K562 (cell line): ENCODE measurements around the gene LRRC4C. TPM values are rescaled to one million over a fixed set of nuclear protein-coding genes. Genes with fewer than 3 reads are reported as not detected.

Experiments used
- ATAC-seq: fragments of 200-7000 bp; cut with Tn5 transposase; 3 replicates; pipeline ENCODE4 v1.9.1; 2020; ENCODE audit warnings: moderate library complexity
- BruUV-seq: library from RNA; stranded (reverse); fragments of 400-500 nt; replicated peaks from 2 replicates; lab custom pipeline; 2021; lab: Mats Ljungman, UMichigan
- CTCF ChIA-PET: fragments of 300-600 bp; formaldehyde crosslinking; extraction: SDS; loops from one replicate; lab custom pipeline; 2021; ENCODE audit warnings: low intra/inter-chr PET ratio; lab: Yijun Ruan, JAX
- POLR2A ChIA-PET: fragments of 300-600, 350-650 bp; sonication (Branson Sonifier 250); formaldehyde crosslinking; extraction: SDS; loops from one replicate; lab custom pipeline; 2021; ENCODE audit warnings: antibody characterized with exemption, inconsistent platforms; lab: Yijun Ruan, JAX
- DNase-seq, 4 experiments: peaks; one replicate each; pipeline versions ENCODE4 v3.0.0 to v3.0.0-alpha.2; 2011 to 2018; ENCODE audit warnings: low spot score in 3 of 4, mixed read lengths in 3 of 4; ENCODE audit errors: extremely low read depth in 1 of 4
- FAIRE-seq: peaks from 2 replicates; lab custom pipeline; 2011; peaks lifted over from hg19 to GRCh38; lab: Jason Lieb, UNC
- H2AFZ ChIP-seq: 2 replicates; pipeline ENCODE4 v1.6.0; 2011; ENCODE audit warnings: low read depth, low read length, control low read depth, inconsistent platforms
- H3K27ac ChIP-seq: fragments of 200-600 bp; 3 replicates; pipeline ENCODE4 v1.8.0; 2011; ENCODE audit warnings: low read depth, mild to moderate bottlenecking, control low read depth, inconsistent platforms, low read length, moderate library complexity, mixed read lengths; ENCODE audit errors: extremely low read depth
- H3K27me3 ChIP-seq, 2 experiments: fragments of 300-600 bp in 1 of 2; 2 replicates in 1 of 2; 3 replicates in 1 of 2; pipeline versions ENCODE4 v1.6.0 to v1.8.0; 2011; ENCODE audit warnings: inconsistent platforms in 2 of 2, low read length in 2 of 2, mild to moderate bottlenecking in 1 of 2, mixed read lengths in 1 of 2, moderate library complexity in 1 of 2; ENCODE audit not compliant: control insufficient read depth in 2 of 2, insufficient read depth in 2 of 2
- H3K36me3 ChIP-seq: fragments of 300-600 bp; 3 replicates; pipeline ENCODE4 v1.8.0; 2011; ENCODE audit warnings: mild to moderate bottlenecking, low read length, inconsistent platforms; ENCODE audit not compliant: control insufficient read depth, insufficient read depth
- H3K4me1 ChIP-seq, 2 experiments: fragments of 200-600 bp in 1 of 2; replicated peaks in 1 of 2; 2 replicates in 1 of 2; 3 replicates in 1 of 2; pipeline versions ENCODE4 v1.5.1 to v1.8.0; 2011; ENCODE audit warnings: inconsistent platforms in 2 of 2, low read length in 2 of 2, mild to moderate bottlenecking in 1 of 2, mixed read lengths in 1 of 2, moderate library complexity in 1 of 2; ENCODE audit not compliant: control insufficient read depth in 2 of 2, insufficient read depth in 2 of 2
- H3K4me2 ChIP-seq: 2 replicates; pipeline ENCODE4 v1.6.1; 2011; ENCODE audit warnings: low read length, control low read depth, inconsistent platforms, mixed read lengths; ENCODE audit not compliant: insufficient read depth
- H3K4me3 ChIP-seq: fragments of 200-600 bp; sonication (generic), shearing (Covaris generic); 2 replicates; pipeline ENCODE4 v1.5.1; 2016; ENCODE audit warnings: control low read depth, inconsistent platforms
- H3K79me2 ChIP-seq: fragments of 200-600 bp; 3 replicates; pipeline ENCODE4 v1.8.0; 2011; ENCODE audit warnings: low read length, inconsistent platforms; ENCODE audit not compliant: control insufficient read depth, insufficient read depth
- H3K9ac ChIP-seq, 2 experiments: 2 replicates each; pipeline versions ENCODE4 v1.6.0 to v1.6.1; 2011; ENCODE audit warnings: low read depth in 2 of 2, low read length in 2 of 2, control low read depth in 1 of 2, inconsistent platforms in 1 of 2, mild to moderate bottlenecking in 1 of 2, mixed read lengths in 1 of 2; ENCODE audit not compliant: insufficient read depth in 1 of 2
- H3K9me1 ChIP-seq: one replicate; pipeline ENCODE4 v1.6.0; 2011; ENCODE audit warnings: inconsistent platforms, mild to moderate bottlenecking, low read length, moderate library complexity; ENCODE audit not compliant: control insufficient read depth, insufficient read depth
- H3K9me3 ChIP-seq: replicated peaks from 2 replicates; pipeline ENCODE4 v1.5.1; 2011; ENCODE audit warnings: low read depth, low read length, inconsistent platforms; ENCODE audit not compliant: control insufficient read depth, insufficient read depth
- H4K20me1 ChIP-seq: replicated peaks from 2 replicates; pipeline ENCODE4 v1.6.1; 2011; ENCODE audit warnings: low read length, inconsistent platforms, mixed read lengths; ENCODE audit not compliant: control insufficient read depth, insufficient read depth
- CBFA2T2 ChIP-seq: fragments of 450-650 bp; conservative IDR thresholded peaks from 2 replicates; pipeline ENCODE4 v1.6.1; 2017; ENCODE audit warnings: mild to moderate bottlenecking
- CBFA2T3 ChIP-seq: fragments of 450-650 bp; IDR thresholded peaks from 2 replicates; pipeline ENCODE4 v1.6.1; 2017
- CBFB ChIP-seq: sonication (generic); formaldehyde crosslinking; IDR thresholded peaks from 2 replicates; pipeline ENCODE4 v1.4.0; 2020; ENCODE audit warnings: mild to moderate bottlenecking, missing genetic modification reagents
- CHCHD3 ChIP-seq: fragments of 250-450 bp; sonication (Bioruptor Pico); IDR thresholded peaks from 2 replicates; pipeline ENCODE4 v2.1.2; 2022; ENCODE audit warnings: mild to moderate bottlenecking
- CREB1 ChIP-seq, 2 experiments: sonication (generic) in 1 of 2; formaldehyde crosslinking in 1 of 2; IDR thresholded peaks; 2 replicates each; pipeline versions ENCODE4 v1.6.1 to v1.8.0; 2012 to 2022; ENCODE audit warnings: inconsistent platforms in 1 of 2, mild to moderate bottlenecking in 1 of 2, missing genetic modification reagents in 1 of 2, moderate library complexity in 1 of 2
- ETS2 ChIP-seq: IDR thresholded peaks from 2 replicates; pipeline ENCODE4 v1.6.1; 2016; ENCODE audit warnings: borderline replicate concordance, missing genetic modification characterization, mild to moderate bottlenecking, moderate library complexity, missing compliant biosample characterization; ENCODE audit not compliant: poor library complexity, severe bottlenecking
- MAFF ChIP-seq: IDR thresholded peaks from 2 replicates; pipeline ENCODE4 v1.6.1; 2012; ENCODE audit warnings: low read length, improper control_type of control experiment
- MTA1 ChIP-seq: fragments of 450-650 bp; IDR thresholded peaks from 2 replicates; pipeline ENCODE4 v1.6.1; 2017; ENCODE audit warnings: borderline replicate concordance
- NFIC ChIP-seq: fragments of 450-650 bp; IDR thresholded peaks from 2 replicates; pipeline ENCODE4 v1.6.1; 2017; ENCODE audit warnings: mild to moderate bottlenecking, inconsistent platforms
- PCBP1 ChIP-seq: fragments of 200-400 bp; formaldehyde crosslinking; IDR thresholded peaks from 2 replicates; pipeline ENCODE4 v1.6.1; 2018; ENCODE audit warnings: mild to moderate bottlenecking, low read depth, low read length; ENCODE audit not compliant: poor library complexity, severe bottlenecking
- RAD51 ChIP-seq: fragments of 450-650 bp; IDR thresholded peaks from 2 replicates; pipeline ENCODE4 v1.7.1; 2016; ENCODE audit warnings: low read depth, mild to moderate bottlenecking, borderline replicate concordance
- SMAD2 ChIP-seq: fragments of 150-350 bp; IDR thresholded peaks from 2 replicates; pipeline ENCODE4 v1.6.1; 2014; ENCODE audit warnings: low read depth, mild to moderate bottlenecking, low read length
- SRSF7 ChIP-seq: fragments of 200-400 bp; formaldehyde crosslinking; optimal IDR thresholded peaks from 2 replicates; pipeline ENCODE3; 2017; ENCODE audit warnings: mild to moderate bottlenecking, low read depth, low read length
- ZFP1 ChIP-seq: fragments of 450-650 bp; formaldehyde crosslinking; IDR thresholded peaks from 2 replicates; pipeline ENCODE4 v1.4.0; 2020; ENCODE audit warnings: mild to moderate bottlenecking, mixed read lengths
- ZKSCAN3 ChIP-seq: fragments of 250-450 bp; sonication (Bioruptor Pico); IDR thresholded peaks from 2 replicates; pipeline ENCODE4 v1.4.0; 2020
- ZNF140 ChIP-seq: fragments of 250-450 bp; sonication (Bioruptor Pico); IDR thresholded peaks from 2 replicates; pipeline ENCODE4 v1.8.0; 2021; ENCODE audit warnings: moderate library complexity, mild to moderate bottlenecking, inconsistent platforms
- WGBS: fragments of 100-300 bp; shearing (Covaris generic); methylation state at CpG from one replicate; pipeline ENCODE4 v1.1.6; 2016; ENCODE audit warnings: low coverage, mixed read lengths; ENCODE audit not compliant: insufficient coverage; ENCODE audit errors: missing lambda C conversion rate; 5-methylcytosine and 5-hydroxymethylcytosine counted together
- in situ Hi-C: fragments of 300-500 bp; cut with MboI; formaldehyde crosslinking; loops from 4 replicates; pipeline ENCODE4 v1.15.0; 2018; ENCODE audit warnings: inconsistent platforms, mixed read lengths
- intact Hi-C: fragments of 100-400 bp; cut with micrococcal nuclease; formaldehyde crosslinking; loops from 2 replicates; pipeline ENCODE4 v1.14.2; 2022
- polyA plus RNA-seq, 8 experiments: library from polyadenylated mRNA; depleted of rRNA in 4 of 8; stranded (reverse) in 5 of 8; unstranded in 3 of 8; fragments of >200 nt; fragmentation: Nextera tagmentation in 2 of 8; fragmentation: Illumina TruSeq in 1 of 8; extraction: Ambion mirVana in 2 of 8; extraction: Trizol in 1 of 8; gene quantifications; 2 replicates each; pipeline versions ENCODE4 v1.2.1 to v1.2.3, GENCODE V29; 2011 to 2014; ENCODE audit warnings: inconsistent platforms in 1 of 8, missing spikeins in 1 of 8
- total RNA-seq, 7 experiments: library from RNA; depleted of rRNA in 6 of 7; stranded (reverse); fragments of >200 nt in 6 of 7; fragmentation: Illumina TruSeq in 2 of 7; extraction: Trizol in 2 of 7; gene quantifications; 2 replicates each; pipeline versions ENCODE4 v1.2.1 to v1.2.3, GENCODE V29; 2011 to 2021; ENCODE audit warnings: low replicate concordance in 1 of 7

Gene LRRC4C
- total and polyA plus RNA-seq, 9 of the 15 experiments (the other 6 are each of a cell fraction or from before 2014, with no cell fraction given), result not detected

DNA sequence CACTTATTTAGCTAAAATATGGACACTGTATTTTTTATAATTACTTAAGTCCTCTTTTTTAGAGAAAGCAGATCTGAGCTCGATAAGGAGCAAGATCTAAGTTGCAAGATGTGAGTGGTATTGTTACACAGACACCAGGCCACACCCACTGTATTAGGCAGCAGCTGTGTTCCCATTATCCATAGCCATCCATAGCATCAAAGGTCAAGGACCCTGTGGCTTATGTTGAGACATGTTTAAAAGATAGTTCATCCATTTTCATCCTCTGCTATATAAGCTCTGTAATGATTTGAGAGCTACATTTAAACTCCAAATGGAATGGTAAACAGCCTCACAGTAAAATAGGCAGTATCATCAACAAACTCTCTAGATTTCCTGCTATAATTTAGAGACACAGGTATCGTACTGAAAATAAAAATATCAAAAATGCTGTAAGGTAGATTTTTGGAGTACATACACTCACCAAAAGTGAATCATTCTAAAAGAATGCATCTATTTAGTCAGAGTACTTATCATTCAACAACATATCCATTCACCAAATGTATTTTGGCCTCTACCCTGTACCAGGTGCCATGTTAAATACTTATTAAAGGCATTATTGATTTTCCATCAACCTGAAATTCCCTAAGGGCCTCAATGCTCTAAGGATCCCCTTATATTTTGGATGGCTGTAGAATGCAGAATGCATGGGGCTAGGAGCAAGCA lies 574.0 kb downstream of the LRRC4C start:
- in situ Hi-C loops (no loop called here), intact Hi-C loops (no loop called here)
- Histone ChIP-seq H3K4me1 (no peaks in the 10 kb centered on the region), H4K20me1 (no peaks in the 10 kb centered on the region), H3K27ac (no peak overlapping the region), H3K9me1 (no peaks in the 10 kb centered on the region), H3K79me2 (no peaks in the 10 kb centered on the region), H3K36me3 (no peaks in the 10 kb centered on the region), H3K27me3 (no peaks in the 10 kb centered on the region), H3K9ac (no peak overlapping the region), H3K4me3 (no peak overlapping the region), H3K4me2 (no peak overlapping the region), H3K9me3 (no peaks in the 10 kb centered on the region), H2AFZ (no peak overlapping the region)
- BruUV-seq, result no TSS peak
- WGBS, result 0% methylated on average over 2 of the region's 2 CpGs
- no peak for ATAC-seq
- CTCF ChIA-PET, result no interaction called here
- TF ChIP-seq MTA1 (no peak), CREB1 (IDR thresholded peaks at IDR 0.05) (no peak), CREB1 (CRISPR knock-in tag; IDR thresholded peaks at IDR 0.05) (no peak), ZFP1 (CRISPR knock-in tag) (no peak), ZNF140 (CRISPR knock-in tag) (no peak), CBFA2T2 (no peak)
- no peak for DNase-seq
- POLR2A ChIA-PET, result interaction anchor here (0.7 kb wide), 1 partner anchor 21 kb away, joined by 3 read pairs; no protein-coding TSS in a partner anchor
- no peak for FAIRE-seq

DNA sequence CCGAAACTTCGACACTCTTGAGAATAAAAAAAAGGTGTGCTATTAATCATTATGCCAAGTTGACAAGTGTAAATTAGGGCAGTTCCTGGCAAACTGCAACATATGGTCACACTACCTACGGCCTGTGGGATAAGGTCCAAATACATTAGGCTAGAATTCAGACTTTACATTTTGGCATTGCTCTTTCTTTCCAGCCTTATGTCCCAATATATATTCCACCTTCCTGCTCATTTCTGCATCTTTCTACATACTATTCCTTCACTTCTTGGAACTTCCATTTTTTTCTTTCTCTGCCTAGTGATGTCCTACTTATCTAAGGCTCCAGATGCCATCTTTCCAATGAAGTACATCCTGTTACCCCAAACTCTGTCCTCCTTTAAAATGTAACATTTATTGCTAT lies 577.2 kb downstream of the LRRC4C start:
- no peaks in the 10 kb centered on the region for H3K27me3 ChIP-seq
- H3K9me1 ChIP-seq, result no peaks in the 10 kb centered on the region
- intact Hi-C loops (no loop called here), in situ Hi-C loops (no loop called here)
- no TSS peak for BruUV-seq
- no peak overlapping the region for H3K9ac ChIP-seq
- no peak for DNase-seq
- H3K4me1 ChIP-seq, result no peaks in the 10 kb centered on the region
- H4K20me1 ChIP-seq, result no peaks in the 10 kb centered on the region
- no peaks in the 10 kb centered on the region for H3K9me3 ChIP-seq
- H3K27ac ChIP-seq, result no peak overlapping the region
- ChIA-PET CTCF (no interaction called here), POLR2A (no interaction called here)
- no peak overlapping the region for H3K4me3 ChIP-seq
- H3K79me2 ChIP-seq, result no peaks in the 10 kb centered on the region
- no peak overlapping the region for H2AFZ ChIP-seq
- FAIRE-seq, result no peak
- no peak overlapping the region for H3K4me2 ChIP-seq
- 0% methylated on average over 3 of the region's 3 CpGs for WGBS
- no peak for ATAC-seq
- H3K36me3 ChIP-seq, result no peaks in the 10 kb centered on the region
- TF ChIP-seq MAFF (no peak), CBFB (CRISPR knock-in tag) (no peak), NFIC (no peak), ZKSCAN3 (CRISPR knock-in tag) (no peak), RAD51 (no peak), PCBP1 (no peak), CBFA2T3 (no peak), SRSF7 (no peak), SMAD2 (no peak), CHCHD3 (CRISPR knock-in tag) (no peak), ETS2 (tag) (no peak)
